Ishikawa (cell line): Measurements from ENCODE around the gene ARID3B.

Experiments used
- CEBPB ChIP-seq: IDR thresholded peaks from 2 replicates; pipeline ENCODE4 v1.6.1; 2012
- CREB1 ChIP-seq: IDR thresholded peaks from 2 replicates; pipeline ENCODE4 v1.6.1; 2012; ENCODE audit warnings: low read depth
- EGR1 ChIP-seq: IDR thresholded peaks from 2 replicates; pipeline ENCODE4 v1.6.1; 2012
- EP300 ChIP-seq: IDR thresholded peaks from 2 replicates; pipeline ENCODE4 v1.6.1; 2012; ENCODE audit warnings: borderline replicate concordance
- FOXM1 ChIP-seq: IDR thresholded peaks from 2 replicates; pipeline ENCODE4 v1.6.1; 2012; ENCODE audit warnings: low read depth, borderline replicate concordance
- NFIC ChIP-seq: IDR thresholded peaks from 2 replicates; pipeline ENCODE4 v1.6.1; 2012
- RAD21 ChIP-seq: IDR thresholded peaks from 2 replicates; pipeline ENCODE4 v1.6.1; 2012; ENCODE audit warnings: low read depth
- TAF1 ChIP-seq: IDR thresholded peaks from 2 replicates; pipeline ENCODE4 v1.6.1; 2012; ENCODE audit warnings: low read depth, mild to moderate bottlenecking
- TCF12 ChIP-seq: IDR thresholded peaks from 2 replicates; pipeline ENCODE4 v1.6.1; 2012; ENCODE audit warnings: low read depth
- TEAD4 ChIP-seq: IDR thresholded peaks from 2 replicates; pipeline ENCODE4 v1.6.1; 2012
- YY1 ChIP-seq: IDR thresholded peaks from 2 replicates; pipeline ENCODE4 v1.6.1; 2012; ENCODE audit warnings: low read depth
- ZBTB7A ChIP-seq: IDR thresholded peaks from 2 replicates; pipeline ENCODE4 v1.6.1; 2012; ENCODE audit warnings: low read depth
- TF ChIP-seq, protein P1 (sequence below): IDR thresholded peaks from 2 replicates; pipeline ENCODE4 v1.6.1; 2012
- TF ChIP-seq, protein P2 (sequence below): IDR thresholded peaks from 2 replicates; pipeline ENCODE4 v1.6.1; 2012; ENCODE audit warnings: low read depth, mild to moderate bottlenecking
- TF ChIP-seq, protein P3 (sequence below): IDR thresholded peaks from 2 replicates; pipeline ENCODE4 v1.6.1; 2012

ARID3B gene

DNA sequence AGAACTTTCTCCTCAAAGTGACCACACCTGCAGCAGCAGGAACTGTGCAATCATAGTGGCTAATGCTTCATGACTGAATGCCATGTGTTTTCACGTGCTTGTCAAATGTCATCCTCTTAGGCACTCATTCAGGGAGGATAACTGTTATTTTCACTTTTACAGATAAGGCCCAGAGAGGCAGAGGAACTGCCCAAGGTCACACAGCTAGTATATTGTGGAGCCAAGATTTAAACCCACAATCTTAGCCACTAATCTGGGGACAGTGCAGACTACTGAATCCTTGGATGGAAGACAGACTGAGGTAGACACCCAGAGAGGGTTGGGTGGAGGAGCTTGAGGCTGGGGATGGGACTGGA, 64.8 kb downstream of the ARID3B start:
- no peak for TF ChIP-seq CEBPB
- no peak for TF ChIP-seq TAF1
- TF ChIP-seq NFIC = no peak
- TF ChIP-seq, protein P1, sequence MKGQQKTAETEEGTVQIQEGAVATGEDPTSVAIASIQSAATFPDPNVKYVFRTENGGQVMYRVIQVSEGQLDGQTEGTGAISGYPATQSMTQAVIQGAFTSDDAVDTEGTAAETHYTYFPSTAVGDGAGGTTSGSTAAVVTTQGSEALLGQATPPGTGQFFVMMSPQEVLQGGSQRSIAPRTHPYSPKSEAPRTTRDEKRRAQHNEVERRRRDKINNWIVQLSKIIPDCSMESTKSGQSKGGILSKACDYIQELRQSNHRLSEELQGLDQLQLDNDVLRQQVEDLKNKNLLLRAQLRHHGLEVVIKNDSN = no peak
- TF ChIP-seq ZBTB7A = no peak
- no peak for TF ChIP-seq RAD21
- TF ChIP-seq TCF12 = no peak
- TF ChIP-seq, protein P2, sequence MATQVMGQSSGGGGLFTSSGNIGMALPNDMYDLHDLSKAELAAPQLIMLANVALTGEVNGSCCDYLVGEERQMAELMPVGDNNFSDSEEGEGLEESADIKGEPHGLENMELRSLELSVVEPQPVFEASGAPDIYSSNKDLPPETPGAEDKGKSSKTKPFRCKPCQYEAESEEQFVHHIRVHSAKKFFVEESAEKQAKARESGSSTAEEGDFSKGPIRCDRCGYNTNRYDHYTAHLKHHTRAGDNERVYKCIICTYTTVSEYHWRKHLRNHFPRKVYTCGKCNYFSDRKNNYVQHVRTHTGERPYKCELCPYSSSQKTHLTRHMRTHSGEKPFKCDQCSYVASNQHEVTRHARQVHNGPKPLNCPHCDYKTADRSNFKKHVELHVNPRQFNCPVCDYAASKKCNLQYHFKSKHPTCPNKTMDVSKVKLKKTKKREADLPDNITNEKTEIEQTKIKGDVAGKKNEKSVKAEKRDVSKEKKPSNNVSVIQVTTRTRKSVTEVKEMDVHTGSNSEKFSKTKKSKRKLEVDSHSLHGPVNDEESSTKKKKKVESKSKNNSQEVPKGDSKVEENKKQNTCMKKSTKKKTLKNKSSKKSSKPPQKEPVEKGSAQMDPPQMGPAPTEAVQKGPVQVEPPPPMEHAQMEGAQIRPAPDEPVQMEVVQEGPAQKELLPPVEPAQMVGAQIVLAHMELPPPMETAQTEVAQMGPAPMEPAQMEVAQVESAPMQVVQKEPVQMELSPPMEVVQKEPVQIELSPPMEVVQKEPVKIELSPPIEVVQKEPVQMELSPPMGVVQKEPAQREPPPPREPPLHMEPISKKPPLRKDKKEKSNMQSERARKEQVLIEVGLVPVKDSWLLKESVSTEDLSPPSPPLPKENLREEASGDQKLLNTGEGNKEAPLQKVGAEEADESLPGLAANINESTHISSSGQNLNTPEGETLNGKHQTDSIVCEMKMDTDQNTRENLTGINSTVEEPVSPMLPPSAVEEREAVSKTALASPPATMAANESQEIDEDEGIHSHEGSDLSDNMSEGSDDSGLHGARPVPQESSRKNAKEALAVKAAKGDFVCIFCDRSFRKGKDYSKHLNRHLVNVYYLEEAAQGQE = no peak
- TF ChIP-seq FOXM1 = no peak
- no peak for TF ChIP-seq EP300
- TF ChIP-seq EGR1 = no peak
- no peak for TF ChIP-seq CREB1
- TF ChIP-seq, protein P3, sequence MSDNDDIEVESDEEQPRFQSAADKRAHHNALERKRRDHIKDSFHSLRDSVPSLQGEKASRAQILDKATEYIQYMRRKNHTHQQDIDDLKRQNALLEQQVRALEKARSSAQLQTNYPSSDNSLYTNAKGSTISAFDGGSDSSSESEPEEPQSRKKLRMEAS = no peak
- no peak for TF ChIP-seq TEAD4
- TF ChIP-seq YY1 = no peak

DNA sequence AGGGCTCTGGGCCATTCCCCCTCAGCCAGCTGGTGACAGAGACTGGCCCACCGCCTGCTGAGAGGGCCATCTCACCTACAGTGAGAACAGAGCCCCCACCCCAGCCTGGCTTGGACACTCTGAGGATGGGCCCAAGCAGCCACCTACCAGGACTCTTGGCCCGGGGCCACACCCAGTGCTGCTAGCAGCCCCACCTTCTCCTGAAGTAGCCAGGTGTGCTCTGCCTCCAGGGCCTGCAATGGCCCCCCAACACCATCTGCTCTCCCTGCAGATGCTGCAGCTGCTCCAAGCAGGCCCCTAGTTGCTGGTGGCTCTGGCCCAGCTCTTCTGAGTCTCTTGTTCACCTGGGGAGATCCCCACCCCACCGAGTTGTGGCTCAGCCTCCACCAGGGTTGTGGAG, 67.8 kb downstream of the ARID3B start:
- no peak for TF ChIP-seq TCF12
- TF ChIP-seq EP300 = no peak
- TF ChIP-seq TAF1 = no peak
- TF ChIP-seq TEAD4 = no peak
- no peak for TF ChIP-seq EGR1
- TF ChIP-seq, protein P2 = no peak
- TF ChIP-seq ZBTB7A = no peak
- TF ChIP-seq CEBPB = no peak
- no peak for TF ChIP-seq CREB1
- no peak for TF ChIP-seq FOXM1
- TF ChIP-seq, protein P3 = no peak
- TF ChIP-seq YY1 = no peak
- no peak for TF ChIP-seq NFIC
- TF ChIP-seq, protein P1 = no peak
- TF ChIP-seq RAD21 = no peak

DNA sequence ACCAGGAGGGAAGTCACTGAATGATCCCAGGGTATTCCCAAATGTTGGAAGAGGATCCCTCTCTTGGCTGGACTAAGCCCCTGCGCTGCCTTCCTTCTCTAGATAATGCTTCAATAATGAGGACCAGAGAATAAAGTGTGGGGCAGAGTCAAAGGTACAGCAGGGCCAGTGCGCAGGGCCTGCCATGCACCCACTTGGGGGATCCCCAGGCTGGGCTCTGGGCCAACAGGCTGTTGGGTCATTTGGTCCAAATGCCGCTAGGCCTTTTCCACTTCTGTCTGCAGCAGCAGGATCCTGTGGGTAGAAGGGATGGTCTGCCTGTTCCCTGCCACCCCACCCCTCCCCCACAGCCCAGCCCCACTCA, 68.9 kb downstream of the ARID3B start:
- TF ChIP-seq TCF12 (no peak), TEAD4 (no peak), ZBTB7A (no peak), YY1 (no peak), TAF1 (no peak), FOXM1 (no peak), EGR1 (no peak), EP300 (no peak), RAD21 (no peak), CREB1 (no peak), CEBPB (no peak), NFIC (no peak)
- TF ChIP-seq, protein P3 = no peak
- TF ChIP-seq, protein P1 = no peak
- TF ChIP-seq, protein P2 = no peak
